Endothelial cell of umbilical vein (primary cell): Measurements from ENCODE around the gene ARHGAP22. TPM values are rescaled to one million over a fixed set of nuclear protein-coding genes. Genes with fewer than 3 reads are reported as not detected.

Experiments
- BruUV-seq: library from RNA; stranded (reverse); fragments of 400-500 nt; replicated peaks from 2 replicates; lab custom pipeline; 2021; lab: Mats Ljungman, UMichigan
- CTCF ChIA-PET: fragments of 300-600, 350-600 bp; sonication (Branson Sonifier 250); formaldehyde crosslinking; loops from one replicate; lab custom pipeline; 2021; ENCODE audit warnings: antibody characterized with exemption, inconsistent platforms; lab: Charles Lee
- POLR2A ChIA-PET: fragments of 300-600, 350-600 bp; sonication (Branson Sonifier 250); formaldehyde crosslinking; loops from one replicate; lab custom pipeline; 2021; ENCODE audit warnings: antibody characterized with exemption, inconsistent platforms; lab: Charles Lee
- DNase-seq: peaks from one replicate; pipeline ENCODE4 v3.0.0-alpha.2; 2011; ENCODE audit warnings: low read depth, low spot score
- FAIRE-seq: peaks from 2 replicates; lab custom pipeline; 2011; peaks lifted over from hg19 to GRCh38; lab: Jason Lieb, UNC
- H2AFZ ChIP-seq: 2 replicates; pipeline ENCODE4 v1.6.0; 2012; ENCODE audit warnings: low read depth, low read length, control low read depth, inconsistent platforms
- H3K27ac ChIP-seq: 2 replicates; pipeline ENCODE4 v1.5.1; 2011; ENCODE audit warnings: low read depth, mild to moderate bottlenecking, control low read depth, low read length, moderate library complexity; ENCODE audit not compliant: insufficient read depth
- H3K27me3 ChIP-seq, 2 experiments: 2 replicates each; pipeline versions ENCODE4 v1.6.0 to v1.6.1; 2011; ENCODE audit warnings: low read length in 2 of 2, mixed read lengths in 1 of 2; ENCODE audit not compliant: control insufficient read depth in 2 of 2, insufficient read depth in 2 of 2
- H3K36me3 ChIP-seq, 2 experiments: 2 replicates in 1 of 2; 3 replicates in 1 of 2; pipeline ENCODE4 v1.5.1; 2011; ENCODE audit warnings: low read length in 2 of 2, mild to moderate bottlenecking in 1 of 2, moderate library complexity in 1 of 2; ENCODE audit not compliant: control insufficient read depth in 2 of 2, insufficient read depth in 2 of 2; ENCODE audit errors: extremely low read depth in 1 of 2
- H3K4me1 ChIP-seq: 3 replicates; pipeline ENCODE4 v1.5.1; 2011; ENCODE audit warnings: mild to moderate bottlenecking, low read length; ENCODE audit not compliant: control insufficient read depth, insufficient read depth; ENCODE audit errors: extremely low read depth
- H3K4me2 ChIP-seq: 2 replicates; pipeline ENCODE4 v1.6.1; 2011; ENCODE audit warnings: low read length, control low read depth, mixed read lengths; ENCODE audit not compliant: insufficient read depth
- H3K4me3 ChIP-seq, 3 experiments: fragments of 200-600 bp in 1 of 3; sonication (generic), shearing (Covaris generic) in 1 of 3; replicated peaks in 1 of 3; 2 replicates each; pipeline ENCODE4 v1.5.1; 2011 to 2016; ENCODE audit warnings: control low read depth in 3 of 3, low read length in 3 of 3, mild to moderate bottlenecking in 2 of 3, inconsistent platforms in 1 of 3, low read depth in 1 of 3, moderate library complexity in 1 of 3; ENCODE audit not compliant: insufficient read depth in 1 of 3
- H3K79me2 ChIP-seq: 2 replicates; pipeline ENCODE4 v1.6.0; 2012; ENCODE audit warnings: low read length, inconsistent platforms; ENCODE audit not compliant: control insufficient read depth, insufficient read depth
- H3K9ac ChIP-seq: replicated peaks from 2 replicates; pipeline ENCODE3; 2011; ENCODE audit warnings: low read length, control low read depth; ENCODE audit not compliant: insufficient read depth; ENCODE audit errors: extremely low read depth
- H3K9me1 ChIP-seq: replicated peaks from 3 replicates; pipeline ENCODE4 v1.6.0; 2011; ENCODE audit warnings: mild to moderate bottlenecking, low read length; ENCODE audit not compliant: control insufficient read depth, insufficient read depth; ENCODE audit errors: extremely low read depth
- H3K9me3 ChIP-seq: replicated peaks from 2 replicates; pipeline ENCODE4 v1.5.1; 2012; ENCODE audit warnings: low read length, inconsistent platforms; ENCODE audit not compliant: control insufficient read depth, insufficient read depth
- H4K20me1 ChIP-seq: replicated peaks from 2 replicates; pipeline ENCODE3; 2011; ENCODE audit warnings: mild to moderate bottlenecking, low read length; ENCODE audit not compliant: control insufficient read depth, insufficient read depth; ENCODE audit errors: extremely low read depth
- CTCF ChIP-seq, 2 donors: IDR thresholded peaks; 1 replicate in 1 of 2; 2 replicates in 1 of 2; pipeline ENCODE4 v1.5.1; 2011; ENCODE audit warnings: low read length in 2 of 2, mild to moderate bottlenecking in 2 of 2, moderate library complexity in 2 of 2, control low read depth in 1 of 2, inconsistent platforms in 1 of 2, low read depth in 1 of 2; ENCODE audit not compliant: insufficient read depth in 1 of 2; ENCODE audit errors: extremely low read depth in 1 of 2
- EZH2 ChIP-seq: IDR thresholded peaks from 2 replicates; pipeline ENCODE4 v1.6.1; 2012; ENCODE audit warnings: borderline replicate concordance, low read depth, mild to moderate bottlenecking, moderate library complexity, low read length, inconsistent platforms; ENCODE audit not compliant: severe bottlenecking
- FOS ChIP-seq: IDR thresholded peaks from 2 replicates; pipeline ENCODE4 v1.6.1; 2011; ENCODE audit warnings: mild to moderate bottlenecking, low read length, moderate library complexity, borderline replicate concordance; ENCODE audit not compliant: insufficient read depth
- GATA2 ChIP-seq: IDR thresholded peaks from 2 replicates; pipeline ENCODE4 v1.7.0; 2011; ENCODE audit warnings: low read depth, mild to moderate bottlenecking, moderate library complexity, mixed read lengths, low read length; ENCODE audit not compliant: insufficient read length, insufficient read depth
- JUN ChIP-seq: IDR thresholded peaks from 2 replicates; pipeline ENCODE4 v1.6.1; 2011; ENCODE audit warnings: borderline replicate concordance, low read depth; ENCODE audit not compliant: insufficient read length, insufficient read depth
- MAX ChIP-seq: IDR thresholded peaks from 2 replicates; pipeline ENCODE4 v1.6.1; 2011; ENCODE audit not compliant: insufficient read depth, insufficient read length
- MYC ChIP-seq: IDR thresholded peaks from one replicate; pipeline ENCODE4 v1.6.1; 2011; ENCODE audit warnings: mild to moderate bottlenecking, low read depth, low read length
- POLR2A ChIP-seq: IDR thresholded peaks from 2 replicates; pipeline ENCODE4 v1.6.1; 2012; ENCODE audit warnings: low read depth, mild to moderate bottlenecking, control low read depth, low read length
- POLR2AphosphoS5 ChIP-seq: IDR thresholded peaks from 2 replicates; pipeline ENCODE4 v1.6.1; 2012; ENCODE audit warnings: low read depth, mild to moderate bottlenecking, control low read depth, low read length, moderate library complexity; ENCODE audit not compliant: insufficient read depth
- dilution Hi-C: fragments of 300-500 bp; cut with MboI; formaldehyde crosslinking; loops from one replicate; pipeline ENCODE4 v1.15.0; 2019; ENCODE audit warnings: low sequenced_read_pairs; ENCODE audit not compliant: extremely low pct_ligation_motif_present
- intact Hi-C: fragments of 100-400 bp; cut with micrococcal nuclease; formaldehyde crosslinking; loops from one replicate; pipeline ENCODE4 v1.10.0; 2022
- polyA plus RNA-seq, 4 experiments: library from polyadenylated mRNA; depleted of rRNA in 3 of 4; stranded (reverse) in 3 of 4; unstranded in 1 of 4; fragments of >200 nt; gene quantifications; 2 replicates each; pipeline versions ENCODE4 v1.2.1 to v1.2.3, GENCODE V29; 2011 to 2012; ENCODE audit warnings: missing spikeins in 1 of 4
- total RNA-seq: library from RNA; stranded (reverse); gene quantifications from 2 replicates; pipeline ENCODE4 v1.2.3, GENCODE V29; 2021

ARHGAP22 gene
- total and polyA plus RNA-seq, 2 donors (not counting 3 experiments of a cell fraction or from before 2014, with no cell fraction given) = 8.6 to 50.3 TPM

DNA sequence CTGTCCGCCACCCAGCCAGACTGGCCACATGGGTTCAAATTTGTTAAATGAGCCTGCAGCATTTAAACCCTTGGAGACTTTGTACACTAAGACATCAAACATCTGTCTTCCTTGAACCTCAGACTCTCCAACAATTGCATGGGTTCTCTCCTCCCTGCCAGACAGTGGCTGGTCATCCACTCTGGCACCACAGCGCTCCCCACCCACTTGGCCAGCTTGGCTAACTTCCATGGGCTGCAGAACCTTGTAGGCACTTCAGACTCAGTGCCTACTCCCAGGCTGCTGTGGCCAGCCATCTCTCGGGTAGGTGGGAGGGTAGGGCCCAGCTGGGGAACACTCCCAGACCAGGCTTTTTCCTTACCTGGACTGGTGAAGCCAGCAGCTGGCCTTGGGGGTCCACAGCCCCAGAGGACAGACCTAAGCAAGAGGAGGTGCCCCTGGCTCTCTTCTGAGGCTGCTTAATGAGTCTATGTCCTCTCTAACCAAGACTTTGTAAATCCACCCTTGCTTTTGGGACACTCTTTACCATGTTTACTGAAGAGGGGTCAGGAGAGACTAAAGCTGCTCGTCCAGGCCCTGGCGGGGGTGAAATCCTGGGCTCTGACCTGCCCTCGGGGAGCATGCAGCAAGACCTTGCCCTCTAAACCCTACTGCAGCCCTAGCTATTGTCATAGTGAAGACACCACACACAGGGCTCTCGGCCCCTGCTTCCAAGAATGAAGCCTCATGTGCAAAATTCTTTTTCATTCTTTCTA lies 82.7 kb downstream of the ARHGAP22 start:
- no peaks in the 10 kb centered on the region for H3K9me1 ChIP-seq
- TF ChIP-seq POLR2A (no peak), POLR2AphosphoS5 (no peak), MAX (no peak), MYC (no peak), EZH2 (no peak), GATA2 (no peak), JUN (no peak), CTCF (IDR thresholded peaks at IDR 0.05; ENCODE audit: extremely low read depth in 1 of 2, insufficient read depth in 1 of 2, low read depth in 1 of 2, low read length in 2 of 2) (no peak), FOS (no peak)
- H3K4me2 ChIP-seq = no peak overlapping the region
- H3K9me3 ChIP-seq = no peaks in the 10 kb centered on the region
- no peak overlapping the region for H2AFZ ChIP-seq
- intact Hi-C loops = loop anchor here (5.0 kb wide), 1 partner anchor 215 kb away; the partner anchor contains the start of gene MAPK8
- dilution Hi-C loops = no loop called here
- POLR2A ChIA-PET = no interaction called here
- no peaks in the 10 kb centered on the region for H4K20me1 ChIP-seq
- no peak overlapping the region for H3K27ac ChIP-seq
- no peak for DNase-seq
- H3K9ac ChIP-seq = no peak overlapping the region
- no TSS peak for BruUV-seq
- H3K4me1 ChIP-seq = peaks cover 27% of the 10 kb centered on the region
- no peaks in the 10 kb centered on the region for H3K27me3 ChIP-seq
- H3K36me3 ChIP-seq = no peaks in the 10 kb centered on the region
- peaks cover 63% of the 10 kb centered on the region for H3K79me2 ChIP-seq
- FAIRE-seq = no peak
- CTCF ChIA-PET = interaction anchor here (0.5 to 3.7 kb wide), 6 partner anchors 13 to 158 kb away, joined by 3 to 47 read pairs (median 8); no protein-coding TSS in a partner anchor
- H3K4me3 ChIP-seq = no peak overlapping the region
